22Rv1 (cell line): ENCODE data around the gene TMTC2.

Experiments used
- CTCF ChIP-seq: fragments of 450-650 bp; IDR thresholded peaks from 2 replicates; pipeline ENCODE4 v1.5.1; 2017; ENCODE audit warnings: mild to moderate bottlenecking
- ZFX ChIP-seq: fragments of 450-650 bp; IDR thresholded peaks from 2 replicates; pipeline ENCODE4 v1.6.1; 2017; ENCODE audit warnings: antibody characterized with exemption, borderline replicate concordance

GRCh38 chr12:82682851-82683261 lies 3.9 kb upstream of the TMTC2 start:
- no peak for TF ChIP-seq CTCF
- no peak for TF ChIP-seq ZFX
